Mammary epithelial cell (primary cell): ENCODE data around the gene ABR.

ENCODE experiments used
- EZH2 ChIP-seq: IDR thresholded peaks from 2 replicates; pipeline ENCODE4 v1.6.1; 2012; ENCODE audit warnings: low read length, inconsistent platforms, borderline replicate concordance
- TF ChIP-seq, protein P1 (sequence below), 2 donors: IDR thresholded peaks in 1 of 2; conservative IDR thresholded peaks in 1 of 2; 2 replicates each; pipeline ENCODE4 v1.5.1; 2011 to 2012; ENCODE audit warnings: inconsistent platforms in 2 of 2, low read length in 2 of 2, mild to moderate bottlenecking in 2 of 2, control low read depth in 1 of 2, low read depth in 1 of 2; ENCODE audit not compliant: insufficient read depth in 1 of 2; ENCODE audit errors: extremely low read depth in 1 of 2

DNA sequence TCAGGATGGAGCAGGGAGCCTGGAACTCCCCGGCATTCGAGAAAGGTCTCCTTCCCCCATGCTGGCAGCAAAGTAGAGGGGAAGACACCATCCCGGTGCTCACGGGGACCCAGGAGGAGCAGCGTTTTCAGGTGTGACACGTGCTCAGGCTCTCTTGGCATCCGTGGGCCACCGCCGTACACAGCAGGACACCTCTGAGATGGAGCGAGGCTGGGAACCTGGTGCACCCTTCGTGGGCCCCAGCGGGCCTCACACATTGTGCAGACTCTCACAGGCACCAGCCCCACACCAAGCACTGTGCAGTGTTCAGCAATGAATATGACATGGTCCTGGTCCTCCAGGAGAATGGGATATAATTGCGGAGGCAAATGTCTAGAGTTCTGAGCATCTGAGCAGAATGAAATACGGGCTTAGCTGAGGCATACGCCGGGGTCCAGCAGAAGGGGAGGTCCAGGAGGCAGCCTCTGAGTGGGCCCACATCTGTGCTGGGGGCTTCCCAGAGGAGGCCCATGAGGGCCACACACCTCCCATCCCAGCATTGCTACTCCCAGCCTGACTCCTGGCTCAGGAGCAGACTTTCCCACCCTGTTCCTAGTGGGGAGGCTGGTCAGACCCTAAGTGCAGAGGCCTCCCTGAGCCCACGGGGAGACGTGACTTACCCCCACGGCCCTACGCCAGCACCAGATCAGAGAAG lies 72.6 kb downstream of the ABR start:
- TF ChIP-seq, protein P1, sequence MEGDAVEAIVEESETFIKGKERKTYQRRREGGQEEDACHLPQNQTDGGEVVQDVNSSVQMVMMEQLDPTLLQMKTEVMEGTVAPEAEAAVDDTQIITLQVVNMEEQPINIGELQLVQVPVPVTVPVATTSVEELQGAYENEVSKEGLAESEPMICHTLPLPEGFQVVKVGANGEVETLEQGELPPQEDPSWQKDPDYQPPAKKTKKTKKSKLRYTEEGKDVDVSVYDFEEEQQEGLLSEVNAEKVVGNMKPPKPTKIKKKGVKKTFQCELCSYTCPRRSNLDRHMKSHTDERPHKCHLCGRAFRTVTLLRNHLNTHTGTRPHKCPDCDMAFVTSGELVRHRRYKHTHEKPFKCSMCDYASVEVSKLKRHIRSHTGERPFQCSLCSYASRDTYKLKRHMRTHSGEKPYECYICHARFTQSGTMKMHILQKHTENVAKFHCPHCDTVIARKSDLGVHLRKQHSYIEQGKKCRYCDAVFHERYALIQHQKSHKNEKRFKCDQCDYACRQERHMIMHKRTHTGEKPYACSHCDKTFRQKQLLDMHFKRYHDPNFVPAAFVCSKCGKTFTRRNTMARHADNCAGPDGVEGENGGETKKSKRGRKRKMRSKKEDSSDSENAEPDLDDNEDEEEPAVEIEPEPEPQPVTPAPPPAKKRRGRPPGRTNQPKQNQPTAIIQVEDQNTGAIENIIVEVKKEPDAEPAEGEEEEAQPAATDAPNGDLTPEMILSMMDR (conservative IDR thresholded peaks at IDR 0.05 in 1 of 2, IDR thresholded peaks at IDR 0.05 in 1 of 2; ENCODE audit: extremely low read depth in 1 of 2, insufficient read depth in 1 of 2, low read depth in 1 of 2, low read length in 2 of 2): no peak
- TF ChIP-seq EZH2: no peak
